Lung microvascular endothelial cell (primary cell): Measurements from ENCODE around the gene AKT1S1. TPM values are rescaled to one million over a fixed set of nuclear protein-coding genes. Genes with fewer than 3 reads are reported as not detected.

Source experiments
- DNase-seq, 2 donors: peaks; one replicate each; pipeline versions ENCODE4 v3.0.0 to v3.0.0-alpha.2; 2010; ENCODE audit warnings: low read depth in 2 of 2
- total RNA-seq: library from RNA; depleted of rRNA; stranded (reverse); fragments of >200 nt; gene quantifications from 2 replicates; pipeline ENCODE4 v1.2.1, GENCODE V29; 2014

Gene AKT1S1
- total RNA-seq, 1 donor from 2014 or later, result 8.1 TPM

DNA sequence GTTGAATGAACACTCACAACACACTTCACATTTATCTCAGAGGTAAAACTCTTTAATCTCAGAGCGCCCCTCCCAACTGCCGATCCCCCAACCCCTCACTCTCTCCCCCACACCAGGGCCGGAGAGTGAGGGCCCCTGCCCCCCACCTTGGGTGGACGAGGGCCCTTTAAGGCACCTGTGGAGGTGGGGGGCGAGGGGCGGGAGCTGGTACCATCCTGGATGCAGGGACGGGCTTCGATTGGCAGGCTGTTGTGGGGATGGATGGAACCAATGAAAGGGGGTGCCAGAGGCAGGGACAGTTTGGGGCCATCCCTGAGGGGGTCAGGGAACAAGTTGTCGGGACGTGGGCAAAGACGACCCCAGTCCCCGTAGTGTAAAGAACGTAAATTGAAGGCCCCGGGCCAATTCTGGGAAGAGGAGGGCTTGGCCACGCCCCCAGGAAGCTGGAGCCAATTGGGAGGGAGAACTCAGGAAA, 8.1 kb downstream of the AKT1S1 start:
- DNase-seq, result no peak

DNA sequence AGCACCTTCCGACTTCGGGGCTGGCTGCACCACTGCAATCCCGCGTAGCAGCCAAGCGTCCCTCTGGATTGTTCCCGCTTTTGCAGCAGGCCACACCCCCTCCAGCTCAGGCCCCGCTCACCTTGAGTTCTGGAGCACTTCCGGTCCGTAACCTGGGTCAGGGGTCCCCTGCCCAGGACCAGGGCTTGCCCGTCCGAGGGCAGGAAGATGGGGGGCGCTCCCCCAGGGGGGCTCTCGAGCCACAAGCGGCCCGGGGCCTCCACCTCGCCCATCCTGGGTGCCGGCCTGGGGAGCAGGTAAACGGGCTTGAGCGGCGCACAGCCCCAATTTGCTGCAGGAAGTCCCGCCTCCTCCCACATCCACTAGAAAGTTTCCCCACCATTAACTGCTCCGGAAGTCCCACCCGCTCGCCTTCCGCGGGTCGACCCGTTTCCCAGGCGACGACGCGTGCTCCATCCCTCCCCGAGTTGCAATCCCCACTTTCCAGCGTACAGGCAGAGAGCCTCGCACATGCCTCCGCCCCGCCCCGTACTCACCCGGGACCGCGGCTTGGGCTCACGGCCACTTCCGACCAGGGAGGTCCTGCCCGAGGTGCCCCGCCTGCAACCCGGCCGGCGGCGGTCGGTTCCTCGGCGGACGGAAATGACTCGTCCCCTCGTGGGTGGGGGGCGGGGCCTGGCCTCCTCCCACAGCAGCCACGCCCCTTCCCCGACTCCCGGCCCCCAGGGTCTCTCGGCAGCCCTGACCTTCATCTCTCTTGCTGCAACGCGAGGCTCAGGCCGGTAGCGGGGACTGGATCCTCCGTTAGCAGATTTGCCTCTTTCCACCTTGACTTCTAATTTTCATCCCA, 10.0 kb downstream of the AKT1S1 start, which contains the start of gene PNKP:
PNKP (minus strand) TSS at position 644 of the 850 bp plus-strand sequence; CDS start at position 272, 372 bp downstream.
- peak; percentile 91 to 94 for DNase-seq

DNA sequence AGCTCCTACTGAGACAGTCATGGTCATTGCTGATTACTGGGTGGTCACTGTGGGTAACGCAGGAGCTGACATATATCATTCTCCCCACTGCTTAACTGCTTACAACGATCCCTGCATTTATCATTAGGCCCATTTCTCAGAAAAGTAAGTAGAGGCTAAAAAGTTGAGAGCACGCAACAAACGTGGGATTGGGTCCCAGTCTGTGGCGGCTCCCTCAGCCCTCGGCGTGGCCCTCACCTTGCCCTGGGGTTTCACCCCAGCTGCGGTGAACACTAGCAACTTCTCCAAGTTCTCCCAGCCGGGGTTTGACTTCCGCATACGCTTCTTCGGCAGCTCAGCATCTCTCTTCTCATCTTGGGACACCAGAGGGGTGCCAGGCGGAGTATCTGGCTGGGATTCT, 12.3 kb downstream of the AKT1S1 start:
- no peak for DNase-seq

DNA sequence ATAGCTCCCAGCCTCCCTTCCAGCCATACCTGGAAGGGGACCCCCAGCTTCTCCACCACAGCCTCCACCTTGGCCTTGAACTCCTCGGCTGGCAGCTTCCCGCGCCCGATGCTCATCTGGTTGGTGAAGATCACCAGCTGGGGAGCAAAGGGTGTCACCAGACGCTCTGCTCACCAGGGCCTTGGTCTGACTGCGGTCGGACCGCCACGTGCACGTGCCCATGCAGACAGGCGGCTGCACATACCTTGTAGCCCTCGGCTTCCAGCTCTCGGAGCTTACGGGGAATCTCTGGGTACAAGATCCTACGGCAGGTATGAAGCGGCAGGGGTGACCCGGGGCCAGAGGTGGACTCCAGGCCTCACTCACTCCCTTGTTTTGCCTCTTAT, 13.2 kb downstream of the AKT1S1 start:
- no peak for DNase-seq

DNA sequence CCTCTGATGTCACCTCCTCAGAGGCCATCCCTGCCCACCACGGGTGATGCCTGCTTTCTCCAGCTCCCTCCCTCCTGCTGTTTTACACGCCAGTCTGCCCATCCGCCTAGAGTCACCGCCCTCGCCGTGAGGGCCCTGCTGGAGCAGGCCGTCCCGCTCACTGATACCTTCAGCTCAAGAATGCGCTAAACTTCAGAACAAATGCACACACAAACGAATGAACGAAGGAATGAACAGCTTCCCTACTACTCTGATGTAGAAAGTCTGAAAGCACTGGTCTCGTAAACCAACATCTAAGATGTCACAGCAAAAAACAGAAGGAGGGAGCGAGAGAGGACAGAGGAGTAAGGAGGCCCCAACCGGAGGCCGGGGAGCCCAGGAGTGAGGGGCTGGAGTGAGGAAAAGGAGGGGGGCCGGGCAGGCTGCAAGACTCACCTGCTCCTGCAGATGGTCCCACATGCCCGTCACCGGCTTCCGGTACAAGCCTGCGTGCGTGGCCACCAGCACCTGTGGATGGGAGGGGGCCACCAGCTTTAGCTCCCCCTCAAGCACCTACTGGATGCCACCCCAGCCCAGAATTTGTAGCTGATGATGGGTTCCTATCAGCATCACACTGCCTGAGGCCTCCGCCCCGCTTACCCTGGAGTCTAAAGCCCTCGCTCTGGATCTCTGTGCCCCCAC, 13.8 kb downstream of the AKT1S1 start:
- DNase-seq, result no peak

DNA sequence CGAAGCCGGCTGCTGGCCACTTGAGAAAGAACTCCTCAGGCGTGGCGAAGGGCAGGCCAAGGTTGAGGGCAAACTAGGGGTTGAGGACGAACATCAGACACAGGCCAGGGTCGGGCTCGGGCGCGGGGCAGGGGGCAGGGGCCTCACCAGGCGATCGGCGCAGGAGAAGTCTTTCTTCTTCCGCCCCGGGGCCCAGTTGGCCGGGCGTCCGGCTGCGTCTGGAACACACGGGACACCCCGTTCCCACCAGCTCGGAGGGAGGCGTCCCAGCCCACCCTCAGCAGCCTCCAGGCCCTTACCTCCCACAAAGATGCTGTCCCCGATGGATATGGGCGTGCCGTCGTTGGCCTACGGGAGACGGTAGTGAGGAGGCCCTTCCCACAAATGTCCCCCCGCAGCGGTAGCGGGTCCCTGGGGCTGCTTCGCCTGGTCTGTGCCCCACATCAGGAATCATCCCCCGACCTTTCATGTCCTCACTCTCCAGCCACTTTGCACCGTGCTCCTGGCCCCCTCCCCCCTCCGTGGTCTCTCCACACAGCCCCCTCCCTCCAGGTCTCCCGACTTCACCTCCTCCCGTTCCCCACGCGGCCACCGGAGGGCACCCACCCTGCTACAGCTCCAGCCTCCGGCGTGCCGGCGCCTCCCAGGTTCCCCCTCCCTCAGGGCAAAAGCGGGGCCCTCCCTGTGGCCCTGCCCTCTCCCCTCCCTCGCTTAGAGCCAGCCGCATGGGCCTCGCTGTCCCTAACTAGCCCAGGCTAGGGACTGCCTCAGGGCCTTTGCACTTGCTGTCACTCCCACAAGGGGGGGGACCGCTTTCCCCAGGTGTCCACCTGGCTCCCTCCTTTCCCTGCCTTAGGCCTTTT, 14.5 kb downstream of the AKT1S1 start:
- peak in 1 of 2 donors; percentile 42 for DNase-seq

DNA sequence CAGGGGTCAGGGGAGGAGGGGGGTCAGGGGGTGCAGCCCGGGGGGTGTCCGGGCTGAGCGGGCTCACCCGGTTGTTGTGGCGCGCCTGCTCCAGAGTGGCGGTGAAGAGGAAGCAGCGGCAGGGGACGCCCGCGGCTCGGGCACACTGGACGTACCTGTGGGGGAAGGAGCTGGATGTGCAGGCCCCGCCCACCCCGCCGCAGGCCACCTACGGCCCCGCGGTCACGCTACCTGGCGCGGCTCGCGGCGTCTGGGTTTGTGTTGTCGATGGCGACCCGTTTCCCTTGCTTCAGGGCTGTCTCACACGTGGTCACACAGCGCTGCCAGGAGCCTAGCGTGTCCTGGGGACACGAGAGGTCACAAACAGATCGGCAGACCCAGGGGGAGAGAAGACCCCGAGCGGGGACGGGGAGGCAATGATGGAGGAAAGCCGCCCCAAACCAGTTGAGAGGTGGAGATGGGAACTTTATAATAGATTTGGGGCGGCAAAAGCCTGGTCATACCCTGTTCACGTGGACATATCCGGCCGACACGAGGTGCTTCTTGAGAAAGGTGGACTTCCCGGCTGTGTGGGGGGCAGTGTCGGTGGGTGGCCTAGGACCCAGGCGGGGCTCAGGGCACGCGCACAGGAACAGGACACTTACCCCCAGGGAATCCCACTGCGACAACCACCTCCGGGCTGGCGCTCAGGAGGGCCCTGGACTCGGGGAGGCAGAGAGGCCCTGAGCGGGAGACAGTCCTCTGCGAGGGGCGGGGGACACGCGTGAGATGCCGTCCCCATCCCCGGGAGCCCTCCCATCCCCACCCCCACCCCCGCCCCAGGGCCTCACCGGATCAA, 15.4 kb downstream of the AKT1S1 start:
- DNase-seq, result no peak

DNA sequence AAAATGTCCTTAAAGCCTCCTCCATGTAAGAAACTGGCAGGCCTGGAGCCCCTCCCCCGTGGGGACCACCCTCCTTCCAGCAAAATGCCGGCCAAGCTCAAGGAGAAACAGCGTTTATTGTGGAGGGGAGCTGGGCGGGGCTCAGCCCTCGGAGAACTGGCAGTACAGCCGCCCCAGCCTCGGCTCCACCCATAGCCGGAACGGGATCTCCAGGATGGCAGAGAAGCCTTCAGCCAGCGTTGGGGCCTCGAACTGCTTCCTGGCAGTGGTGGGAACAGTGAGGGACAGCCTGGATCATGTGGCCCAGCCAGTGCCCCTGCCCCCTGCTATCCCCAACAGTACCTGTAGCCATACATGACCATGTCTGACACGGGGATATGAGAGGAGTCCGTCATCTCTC, 16.0 kb downstream of the AKT1S1 start:
- no peak for DNase-seq

DNA sequence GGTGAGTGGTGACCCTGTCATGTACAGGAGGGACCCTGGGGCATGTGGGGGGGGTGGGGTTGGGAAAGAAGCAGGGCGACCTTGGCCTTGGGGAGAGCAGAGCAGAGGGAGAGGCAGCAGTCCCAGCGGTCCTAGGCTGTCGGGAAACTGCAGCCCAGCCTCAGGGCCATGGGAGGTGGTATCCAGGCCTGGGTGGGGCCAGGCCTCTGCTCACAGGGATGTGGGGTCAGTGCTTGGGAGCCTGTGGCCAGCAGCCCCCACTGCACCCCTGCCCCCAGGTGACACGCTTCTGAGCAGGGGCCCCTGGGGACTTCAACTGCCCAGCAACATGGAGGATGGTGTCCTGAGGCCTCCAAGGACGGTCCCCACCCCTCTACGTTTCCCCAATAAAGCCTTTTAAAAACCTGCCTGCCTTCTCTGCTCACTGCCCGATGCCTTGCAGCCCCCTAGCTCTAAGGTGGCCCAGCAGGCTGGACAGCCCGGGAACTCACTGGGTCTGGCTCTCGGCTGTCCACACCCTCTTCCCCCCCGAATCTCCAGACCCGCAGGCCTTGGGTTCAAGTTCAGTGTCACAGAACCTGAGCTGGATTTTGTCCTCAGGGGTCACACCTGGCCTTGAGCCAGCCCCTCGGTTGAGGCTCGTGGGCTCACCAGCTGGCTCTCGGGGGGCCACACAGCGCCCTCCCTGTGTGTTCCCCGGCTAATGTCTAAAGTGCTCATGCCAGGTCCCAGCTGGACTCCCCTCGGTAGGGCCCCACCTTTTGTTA, 16.6 kb downstream of the AKT1S1 start:
- DNase-seq, result no peak

DNA sequence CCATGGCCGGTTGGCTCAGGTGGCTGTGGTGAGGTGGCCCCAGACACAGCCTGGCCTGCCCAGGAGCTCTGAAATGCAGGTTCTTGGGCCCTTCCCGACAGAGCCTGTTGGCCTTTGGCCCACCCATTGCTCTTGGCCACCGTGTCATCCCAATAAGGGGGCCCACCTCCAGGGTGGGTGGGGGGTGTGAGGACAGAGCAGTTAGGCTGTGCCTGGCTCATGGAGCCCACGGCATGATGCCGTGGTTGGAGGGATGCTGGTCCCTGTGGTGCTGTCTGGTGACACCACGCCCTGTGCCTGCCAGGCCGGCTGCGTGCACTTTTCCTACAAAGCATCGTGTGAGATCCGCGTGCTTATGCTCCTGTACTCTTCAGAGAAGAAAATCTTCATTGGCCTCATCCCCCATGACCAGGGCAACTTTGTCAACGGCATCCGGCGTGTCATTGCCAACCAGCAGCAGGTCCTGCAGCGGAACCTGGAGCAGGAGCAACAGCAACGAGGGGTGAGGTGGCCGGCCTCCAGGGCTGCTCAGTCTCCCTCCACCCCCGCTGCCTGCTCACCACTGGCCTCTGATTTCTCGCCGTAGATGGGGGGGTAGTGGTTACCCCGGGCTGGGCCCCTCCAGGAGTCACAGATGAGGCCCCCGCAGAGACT, 17.3 kb downstream of the AKT1S1 start:
- no peak for DNase-seq

DNA sequence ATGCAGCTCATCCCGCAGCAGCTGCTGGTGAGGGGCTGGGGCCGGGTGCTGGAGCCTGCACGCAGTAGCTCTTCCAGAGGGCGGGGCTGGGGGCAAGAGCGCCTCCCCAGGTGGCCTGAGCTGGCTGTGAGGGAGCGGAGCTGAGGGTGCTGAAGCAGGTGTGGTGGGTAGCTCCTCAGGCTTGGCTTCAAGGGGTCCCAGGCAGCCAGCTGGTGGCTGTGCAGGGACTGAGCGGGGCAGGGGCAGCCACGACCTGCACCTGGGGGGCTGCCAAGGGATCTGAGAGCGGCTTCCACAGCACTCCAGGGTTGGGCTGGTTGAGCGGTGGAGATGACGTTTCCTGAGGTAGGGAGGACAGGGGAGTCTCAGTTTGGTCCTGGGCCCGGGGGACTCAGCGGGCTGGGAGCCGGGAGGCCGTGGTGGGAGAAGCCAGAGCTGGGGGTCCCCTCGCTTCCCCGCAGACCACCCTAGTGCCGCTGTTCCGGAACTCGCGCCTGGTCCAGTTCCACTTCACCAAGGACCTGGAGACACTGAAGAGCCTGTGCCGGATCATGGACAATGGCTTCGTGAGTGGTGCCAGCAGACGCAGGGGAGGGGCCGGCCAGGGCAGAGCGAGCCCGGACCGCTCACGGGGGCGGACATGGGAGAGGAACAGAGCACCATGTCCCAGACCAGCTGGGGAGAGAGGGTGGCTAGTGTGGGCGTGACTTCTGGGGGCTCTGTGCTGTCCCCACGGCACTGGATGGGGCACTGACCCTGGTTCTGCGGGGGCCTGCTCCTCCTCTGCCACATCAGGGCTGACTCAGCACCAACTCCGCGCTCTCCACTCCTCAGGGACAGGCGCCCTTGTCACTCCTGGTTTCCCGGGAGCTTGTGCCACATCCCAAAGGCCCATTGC, 18.8 kb downstream of the AKT1S1 start:
- DNase-seq, result no peak

DNA sequence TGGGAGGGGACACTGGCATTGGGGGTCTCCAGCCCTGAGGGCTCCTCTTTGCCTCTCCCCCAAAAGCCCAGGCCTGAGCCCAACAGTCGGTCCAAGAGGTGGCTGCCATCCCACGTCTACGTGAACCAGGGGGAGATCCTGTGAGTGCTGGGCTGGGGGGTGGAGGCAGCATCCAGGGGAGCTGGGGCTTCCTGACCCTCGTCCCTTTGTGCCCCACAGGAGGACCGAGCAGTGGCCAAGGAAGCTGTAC, 19.4 kb downstream of the AKT1S1 start:
- no peak for DNase-seq

DNA sequence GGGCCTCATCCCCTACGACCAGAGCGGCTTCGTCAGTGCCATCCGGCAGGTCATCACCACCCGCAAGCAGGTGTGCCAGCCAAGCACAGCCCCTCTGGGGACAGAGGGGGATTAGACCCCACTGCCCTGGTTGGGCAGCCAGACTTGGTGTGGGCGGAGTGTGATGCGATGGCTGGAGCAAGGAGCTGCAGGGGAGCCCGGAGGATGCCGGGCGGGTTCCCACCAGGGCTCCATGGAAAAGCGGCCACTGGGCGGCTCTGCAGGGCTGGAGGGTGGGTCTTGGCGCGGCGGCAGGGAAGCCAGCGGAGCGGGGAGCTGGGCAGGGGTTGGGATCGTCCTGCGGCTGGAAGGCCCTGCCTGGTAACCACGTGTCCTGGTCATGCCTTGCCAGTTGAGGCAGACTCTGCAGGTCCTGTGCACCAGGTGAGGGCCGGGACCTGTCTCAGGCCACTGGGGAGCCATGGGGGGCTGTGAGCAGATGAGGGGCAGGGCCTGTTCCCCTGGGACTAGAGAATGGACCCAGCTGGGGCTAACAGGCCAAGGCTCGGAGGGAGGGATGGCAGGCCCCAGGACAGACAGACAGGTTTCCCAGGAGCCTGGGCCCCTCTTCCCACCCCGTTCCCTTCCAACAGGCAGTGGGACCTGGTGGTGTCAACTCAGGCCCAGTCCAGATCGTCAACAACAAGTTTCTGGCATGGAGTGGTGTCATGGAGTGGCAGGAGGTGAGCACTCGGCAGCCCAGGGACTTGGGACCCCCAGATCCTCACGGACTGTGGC, 19.9 kb downstream of the AKT1S1 start:
- DNase-seq, result no peak

DNA sequence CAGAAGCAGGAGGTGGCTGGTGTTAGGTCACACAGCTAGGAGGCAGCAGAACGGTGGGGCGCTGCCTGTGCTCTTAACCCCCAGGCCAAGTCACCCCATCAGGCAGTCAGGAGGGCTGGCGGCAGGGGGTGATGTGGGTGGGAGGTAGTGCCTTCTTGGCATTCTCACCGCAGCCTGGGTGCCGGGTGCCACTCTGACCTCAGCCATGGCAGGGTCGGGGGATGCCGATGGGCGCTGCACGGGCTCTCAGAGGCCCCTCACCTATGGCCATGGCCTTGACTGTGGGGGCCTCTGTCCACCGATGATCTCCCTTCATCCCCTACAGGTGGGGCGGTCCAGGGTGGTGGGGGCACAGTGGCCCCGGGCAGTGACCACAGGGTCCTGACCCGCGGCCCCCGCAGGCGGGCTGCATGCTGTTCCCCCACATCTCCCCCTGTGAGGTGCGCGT, 20.6 kb downstream of the AKT1S1 start:
- DNase-seq, result no peak

DNA sequence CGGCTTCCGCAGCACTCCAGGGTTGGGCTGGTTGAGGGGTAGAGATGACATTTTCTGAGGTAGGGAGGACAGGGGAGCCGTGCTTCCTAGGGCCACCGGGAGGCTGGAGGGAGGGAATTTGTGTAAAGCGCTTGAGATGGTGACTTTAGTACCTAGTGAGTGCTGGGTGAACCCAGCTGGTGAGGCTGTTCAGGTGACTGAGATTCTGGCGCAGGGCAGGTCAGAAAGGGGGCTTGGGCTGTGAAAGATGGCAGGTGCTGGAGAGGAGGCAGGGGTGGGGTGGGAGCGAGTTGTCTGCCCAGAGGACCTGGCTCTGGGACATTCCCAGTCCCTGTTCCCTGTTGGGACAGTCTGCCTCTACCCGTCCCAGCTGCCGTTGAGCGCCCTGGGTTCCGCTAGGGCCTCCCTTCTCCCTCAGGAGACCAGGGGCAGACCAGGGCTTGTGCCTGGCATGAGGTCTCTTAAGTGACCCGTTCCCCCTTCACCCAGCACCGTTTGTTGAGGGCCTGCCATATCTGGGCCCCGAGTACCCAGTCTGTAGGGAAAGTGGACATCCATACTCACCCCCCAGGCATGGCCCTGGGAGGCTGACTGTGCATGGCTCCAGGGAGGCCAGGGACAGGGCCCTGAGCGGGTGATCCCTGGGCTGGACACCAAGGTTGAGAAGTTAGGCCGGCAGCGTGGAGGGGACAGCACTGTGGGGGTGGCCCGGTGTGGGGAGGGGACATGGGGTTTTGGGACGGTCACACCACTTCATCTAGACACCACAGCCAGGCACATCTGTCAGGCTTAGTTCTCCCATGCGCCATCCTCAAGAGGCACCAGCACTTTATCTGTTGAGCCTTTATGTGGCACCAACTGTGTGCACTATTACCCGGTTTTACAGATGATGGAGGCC, 21.2 kb downstream of the AKT1S1 start:
- DNase-seq, result no peak

DNA sequence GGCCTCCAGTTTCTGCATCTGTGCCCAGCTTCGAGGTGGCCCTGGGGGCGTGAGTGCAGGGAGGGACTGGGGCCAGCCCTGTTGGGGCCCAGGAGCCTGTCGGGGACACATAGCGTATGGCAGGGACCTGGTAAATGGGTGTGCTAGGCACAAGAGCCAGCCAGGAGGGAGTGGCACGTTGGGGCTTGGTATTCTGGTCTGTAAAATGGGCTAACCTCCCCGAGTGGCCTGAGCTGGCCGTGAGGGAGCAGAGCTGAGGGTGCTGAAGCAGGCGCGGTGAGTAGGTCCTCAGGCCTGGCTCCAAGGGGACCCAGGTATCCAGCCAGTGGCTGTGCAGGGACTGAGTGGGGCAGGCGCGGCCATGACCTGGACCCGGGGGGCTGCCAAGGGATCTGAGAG, 21.9 kb downstream of the AKT1S1 start:
- DNase-seq, result no peak
